ENCODE data around the gene SRBD1. TPM values are rescaled to one million over a fixed set of nuclear protein-coding genes. Genes with fewer than 3 reads are reported as not detected.
A peak's percentile ranks its signal among the peaks of the same experiment; 100 is the strongest.

SRBD1 gene
- total and polyA plus RNA-seq, 2 experiments from 2014 or later: 8.1 to 19.2 TPM

DNA sequence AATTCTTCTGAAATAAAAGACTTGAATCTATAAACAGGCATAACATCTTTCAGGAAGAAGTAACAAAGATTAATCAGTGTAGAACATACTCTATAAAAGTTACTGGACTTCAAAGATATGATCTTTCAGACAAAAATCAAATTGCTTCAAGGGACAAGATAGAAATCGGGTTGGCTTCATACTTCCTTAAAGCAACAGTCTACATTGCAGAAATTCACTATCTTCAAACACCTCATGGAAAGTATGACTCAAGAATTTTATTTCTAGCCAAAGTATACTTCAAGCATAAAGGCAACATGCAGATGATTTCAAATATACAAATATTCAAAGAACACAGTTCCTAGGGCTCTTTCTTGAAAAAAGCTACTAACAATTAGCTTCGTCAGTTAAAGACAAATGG, 240.7 kb downstream of the SRBD1 start:
- Histone ChIP-seq H3K4me3 (no peak overlapping the region), H3K9ac (no peak overlapping the region), H3K79me2 (ENCODE audit: insufficient read depth) (no peaks in the 10 kb centered on the region), H3F3A (ENCODE audit: insufficient read depth) (0 out of 2 replicates have a peak, but pooled peaks cover 6% of the 10 kb centered on the region), H3K27ac (no peak overlapping the region), H3K9me2 (ENCODE audit: insufficient read depth) (no peaks in the 10 kb centered on the region), H2AFZ (no peak overlapping the region), H3K4me2 (ENCODE audit: unreplicated experiment) (no peak overlapping the region), H3K27me3 (replicated peaks; ENCODE audit: insufficient read depth) (no peaks in the 10 kb centered on the region), H4K20me1 (ENCODE audit: insufficient read depth) (no peaks in the 10 kb centered on the region), H3K4me1 (ENCODE audit: insufficient read depth) (no peaks in the 10 kb centered on the region), H3K36me3 (ENCODE audit: low read depth) (no peaks in the 10 kb centered on the region), H3K9me3 (ENCODE audit: low read depth) (peaks cover 4% of the 10 kb centered on the region)
- peak; percentile 39 for DNase-seq
- in situ Hi-C loops (cut with MboI): no loop called here
- 63 to 67% methylated on average over 2 of the region's 2 CpGs for WGBS, 2 experiments (ENCODE audit: low coverage in 1 of 2, low lambda C conversion rate in 2 of 2, missing lambda C conversion rate in 2 of 2)
- no peak for TF ChIP-seq EZH2phosphoT487 (IDR thresholded peaks at IDR 0.05; ENCODE audit: insufficient read depth, low read depth)
- TF ChIP-seq EZH2 (IDR thresholded peaks at IDR 0.05; ENCODE audit: insufficient read depth, poor library complexity, severe bottlenecking): no peak

- Histone ChIP-seq H3K4me2 (ENCODE audit: unreplicated experiment) (no peak overlapping the region), H3K27ac (no peak overlapping the region), H3K4me3 (no peak overlapping the region), H3K36me3 (ENCODE audit: low read depth) (no peaks in the 10 kb centered on the region), H3K79me2 (ENCODE audit: insufficient read depth) (no peaks in the 10 kb centered on the region), H3K9ac (no peak overlapping the region), H2AFZ (no peak overlapping the region), H4K20me1 (ENCODE audit: insufficient read depth) (no peaks in the 10 kb centered on the region), H3F3A (ENCODE audit: insufficient read depth) (0 out of 2 replicates have a peak, but pooled peaks cover 6% of the 10 kb centered on the region), H3K9me3 (ENCODE audit: low read depth) (peaks cover 4% of the 10 kb centered on the region), H3K27me3 (replicated peaks; ENCODE audit: insufficient read depth) (no peaks in the 10 kb centered on the region), H3K9me2 (ENCODE audit: insufficient read depth) (no peaks in the 10 kb centered on the region), H3K4me1 (ENCODE audit: insufficient read depth) (no peaks in the 10 kb centered on the region)
- no peak for DNase-seq
- in situ Hi-C loops (cut with MboI): no loop called here
- WGBS, 2 experiments (ENCODE audit: low coverage in 1 of 2, low lambda C conversion rate in 2 of 2, missing lambda C conversion rate in 2 of 2): 90 to 97% methylated on average over 1 of the region's 1 CpG
- TF ChIP-seq EZH2 (IDR thresholded peaks at IDR 0.05; ENCODE audit: insufficient read depth, poor library complexity, severe bottlenecking): no peak
- TF ChIP-seq EZH2phosphoT487 (IDR thresholded peaks at IDR 0.05; ENCODE audit: insufficient read depth, low read depth): no peak
Observed at GRCh38 chr2:45368792-45369191, 242.3 kb downstream of the SRBD1 start.

- no peaks in the 10 kb centered on the region for H3K9me2 ChIP-seq (ENCODE audit: insufficient read depth)
- H3K9ac ChIP-seq: no peak overlapping the region
- no peak for DNase-seq
- H3K9me3 ChIP-seq (ENCODE audit: low read depth): no peaks in the 10 kb centered on the region
- H3K27me3 ChIP-seq (replicated peaks; ENCODE audit: insufficient read depth): no peaks in the 10 kb centered on the region
- in situ Hi-C loops (cut with MboI): no loop called here
- TF ChIP-seq EZH2 (IDR thresholded peaks at IDR 0.05; ENCODE audit: insufficient read depth, poor library complexity, severe bottlenecking) (no peak), EZH2phosphoT487 (IDR thresholded peaks at IDR 0.05; ENCODE audit: insufficient read depth, low read depth) (no peak)
- H2AFZ ChIP-seq: no peak overlapping the region
- no peak overlapping the region for H3K4me2 ChIP-seq (ENCODE audit: unreplicated experiment)
- 48 to 51% methylated on average over 2 of the region's 2 CpGs for WGBS, 2 experiments (ENCODE audit: low coverage in 1 of 2, low lambda C conversion rate in 2 of 2, missing lambda C conversion rate in 2 of 2)
- no peaks in the 10 kb centered on the region for H3K79me2 ChIP-seq (ENCODE audit: insufficient read depth)
- no peaks in the 10 kb centered on the region for H4K20me1 ChIP-seq (ENCODE audit: insufficient read depth)
- no peaks in the 10 kb centered on the region for H3F3A ChIP-seq (ENCODE audit: insufficient read depth)
- no peak overlapping the region for H3K27ac ChIP-seq
- H3K4me3 ChIP-seq: no peak overlapping the region
- no peaks in the 10 kb centered on the region for H3K4me1 ChIP-seq (ENCODE audit: insufficient read depth)
- no peaks in the 10 kb centered on the region for H3K36me3 ChIP-seq (ENCODE audit: low read depth)
Observed at GRCh38 chr2:45361666-45362065, 249.4 kb downstream of the SRBD1 start.

DNA sequence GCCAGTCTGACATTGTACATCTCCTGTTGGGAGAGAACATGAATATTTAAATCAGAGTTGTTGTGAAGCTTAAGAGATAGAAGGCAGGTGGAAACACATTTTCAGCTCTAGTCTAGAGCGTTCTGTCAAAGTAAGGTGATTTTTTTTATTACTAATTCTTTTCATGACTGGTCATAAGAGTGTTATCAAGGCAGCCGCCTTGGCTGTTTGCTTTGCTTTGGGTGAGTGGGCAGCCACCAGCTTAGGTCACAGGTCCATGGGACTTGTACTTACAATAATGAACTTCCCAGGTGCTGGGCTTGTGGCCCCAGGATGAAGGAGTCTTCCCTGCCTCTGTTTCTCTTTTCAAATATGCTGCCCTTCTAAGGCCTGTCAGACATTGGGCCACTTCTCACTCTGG, 256.3 kb downstream of the SRBD1 start:
- 95 to 100% methylated on average over 2 of the region's 2 CpGs for WGBS, 2 experiments (ENCODE audit: low coverage in 1 of 2, low lambda C conversion rate in 2 of 2, missing lambda C conversion rate in 2 of 2)
- TF ChIP-seq EZH2 (IDR thresholded peaks at IDR 0.05; ENCODE audit: insufficient read depth, poor library complexity, severe bottlenecking) (no peak), EZH2phosphoT487 (IDR thresholded peaks at IDR 0.05; ENCODE audit: insufficient read depth, low read depth) (no peak)

GRCh38 chr2:45353879-45354278, 257.2 kb downstream of the SRBD1 start:
- no peak overlapping the region for H2AFZ ChIP-seq
- no peaks in the 10 kb centered on the region for H3K9me3 ChIP-seq (ENCODE audit: low read depth)
- peak overlapping the region; percentile 70 for H3K4me2 ChIP-seq (ENCODE audit: unreplicated experiment)
- H3K27me3 ChIP-seq (replicated peaks; ENCODE audit: insufficient read depth): 0 out of 2 replicates have a peak, but pooled peaks cover 3% of the 10 kb centered on the region
- no peaks in the 10 kb centered on the region for H3K9me2 ChIP-seq (ENCODE audit: insufficient read depth)
- H3K36me3 ChIP-seq (ENCODE audit: low read depth): no peaks in the 10 kb centered on the region
- no peak overlapping the region for H3K9ac ChIP-seq
- H3K4me3 ChIP-seq: no peak overlapping the region
- WGBS, 2 experiments (ENCODE audit: low coverage in 1 of 2, low lambda C conversion rate in 2 of 2, missing lambda C conversion rate in 2 of 2): 6 to 13% methylated on average over 2 of the region's 2 CpGs
- in situ Hi-C loops (cut with MboI): no loop called here
- no peaks in the 10 kb centered on the region for H4K20me1 ChIP-seq (ENCODE audit: insufficient read depth)
- peaks cover 12% of the 10 kb centered on the region for H3K4me1 ChIP-seq (ENCODE audit: insufficient read depth)
- TF ChIP-seq EZH2 (IDR thresholded peaks at IDR 0.05; ENCODE audit: insufficient read depth, poor library complexity, severe bottlenecking) (no peak), EZH2phosphoT487 (IDR thresholded peaks at IDR 0.05; ENCODE audit: insufficient read depth, low read depth) (no peak)
- peaks cover 10% of the 10 kb centered on the region for H3F3A ChIP-seq (ENCODE audit: insufficient read depth)
- DNase-seq: peak; percentile 90
- no peaks in the 10 kb centered on the region for H3K79me2 ChIP-seq (ENCODE audit: insufficient read depth)
- peak overlapping the region; percentile 45 for H3K27ac ChIP-seq

More for the DNA sequence above, 256.3 kb downstream of the SRBD1 start:
- Histone ChIP-seq H4K20me1 (ENCODE audit: insufficient read depth) (no peaks in the 10 kb centered on the region), H3K27me3 (replicated peaks; ENCODE audit: insufficient read depth) (0 out of 2 replicates have a peak, but pooled peaks cover 3% of the 10 kb centered on the region), H3K4me1 (ENCODE audit: insufficient read depth) (peaks cover 12% of the 10 kb centered on the region), H3K4me3 (no peak overlapping the region), H3K9me3 (ENCODE audit: low read depth) (no peaks in the 10 kb centered on the region), H3K79me2 (ENCODE audit: insufficient read depth) (no peaks in the 10 kb centered on the region), H2AFZ (no peak overlapping the region), H3K36me3 (ENCODE audit: low read depth) (no peaks in the 10 kb centered on the region), H3K27ac (no peak overlapping the region), H3F3A (ENCODE audit: insufficient read depth) (peaks cover 10% of the 10 kb centered on the region), H3K9me2 (ENCODE audit: insufficient read depth) (no peaks in the 10 kb centered on the region), H3K9ac (no peak overlapping the region), H3K4me2 (ENCODE audit: unreplicated experiment) (no peak overlapping the region)
- in situ Hi-C loops (cut with MboI): no loop called here
- no peak for DNase-seq
